Stimulated activated naive B cell treated with anti-CD40 and anti-IgM and Interleukin-4, amounts not matched to agents 10 μg/mL and 1 μg/mL and 100 μg/mL, for 72 hours (primary cell): ENCODE measurements around the gene PTPRH.
"Not testable (repeated sequence)": the region's sequence is repeated elsewhere in the genome, so short reads cannot be mapped to it uniquely, and the experiment has no call there.

ENCODE experiments used
- ATAC-seq, 2 donors: fragments of 150-1000 bp; cut with Tn5 transposase; replicated peaks; 2 replicates each; pipeline ENCODE4 v1.10.0; 2021; ENCODE audit warnings: moderate library complexity in 1 of 2
- DNase-seq: peaks from one replicate; pipeline ENCODE4 v3.0.0; 2021
- H3K27ac Mint-ChIP-seq: one replicate; pipeline ENCODE4 v1.8.0; 2022; ENCODE audit warnings: mild to moderate bottlenecking, mixed read lengths
- H3K27me3 Mint-ChIP-seq, 2 donors: one replicate each; pipeline ENCODE4 v1.8.0; 2022; ENCODE audit warnings: mixed read lengths in 2 of 2
- H3K36me3 Mint-ChIP-seq, 2 donors: one replicate each; pipeline ENCODE4 v1.8.0; 2022; ENCODE audit warnings: mixed read lengths in 2 of 2, mild to moderate bottlenecking in 1 of 2
- H3K4me1 Mint-ChIP-seq, 2 donors: one replicate each; pipeline ENCODE4 v1.8.0; 2022; ENCODE audit warnings: mixed read lengths in 2 of 2, mild to moderate bottlenecking in 1 of 2
- H3K4me3 Mint-ChIP-seq, 2 donors: one replicate each; pipeline ENCODE4 v1.8.0; 2022; ENCODE audit warnings: mild to moderate bottlenecking in 2 of 2, mixed read lengths in 2 of 2, moderate library complexity in 1 of 2
- H3K9me3 Mint-ChIP-seq, 2 donors: one replicate each; pipeline ENCODE4 v1.8.0; 2022; ENCODE audit warnings: mixed read lengths in 2 of 2, mild to moderate bottlenecking in 1 of 2

PTPRH gene

DNA sequence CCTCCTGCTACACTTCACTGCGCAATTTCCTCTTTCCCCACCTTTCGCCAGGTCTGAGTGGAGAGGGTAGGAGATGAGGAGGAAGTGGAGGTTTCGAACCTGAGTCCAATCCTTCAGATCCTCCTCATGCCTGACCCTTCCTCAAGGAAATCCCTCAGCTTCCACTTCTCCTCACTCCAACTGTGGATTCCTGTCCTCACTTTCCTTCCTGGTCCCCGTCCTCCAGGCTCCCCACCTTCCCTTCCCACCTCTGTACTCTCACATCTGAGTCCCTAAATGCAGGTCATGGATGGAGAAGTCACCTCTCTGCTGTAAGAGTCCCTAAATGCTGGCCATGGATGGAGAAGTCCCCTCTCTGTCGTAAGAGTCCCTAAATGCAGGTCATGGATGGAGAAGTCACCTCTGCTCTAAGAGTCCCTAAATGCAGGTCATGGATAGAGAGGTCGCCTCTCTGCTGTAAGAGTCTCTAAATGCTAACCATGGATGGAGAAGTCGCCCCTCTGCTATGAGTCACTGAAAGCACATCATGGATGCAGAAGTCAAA is 16.2 kb upstream of the PTPRH start:
- Mint-ChIP-seq H3K4me3 (peak overlapping the region in 1 of 2 donors; percentile 48), H3K36me3 (peaks cover 50 to 75% of the 10 kb centered on the region in 2 donors), H3K27ac (peak overlapping the region; percentile 70), H3K9me3 (peaks cover 3 to 5% of the 10 kb centered on the region in 2 donors), H3K4me1 (peaks cover 9 to 16% of the 10 kb centered on the region in 2 donors), H3K27me3 (no peaks in the 10 kb centered on the region)
- ATAC-seq = peak in 1 of 2 donors; percentile 20
- DNase-seq = no peak

DNA sequence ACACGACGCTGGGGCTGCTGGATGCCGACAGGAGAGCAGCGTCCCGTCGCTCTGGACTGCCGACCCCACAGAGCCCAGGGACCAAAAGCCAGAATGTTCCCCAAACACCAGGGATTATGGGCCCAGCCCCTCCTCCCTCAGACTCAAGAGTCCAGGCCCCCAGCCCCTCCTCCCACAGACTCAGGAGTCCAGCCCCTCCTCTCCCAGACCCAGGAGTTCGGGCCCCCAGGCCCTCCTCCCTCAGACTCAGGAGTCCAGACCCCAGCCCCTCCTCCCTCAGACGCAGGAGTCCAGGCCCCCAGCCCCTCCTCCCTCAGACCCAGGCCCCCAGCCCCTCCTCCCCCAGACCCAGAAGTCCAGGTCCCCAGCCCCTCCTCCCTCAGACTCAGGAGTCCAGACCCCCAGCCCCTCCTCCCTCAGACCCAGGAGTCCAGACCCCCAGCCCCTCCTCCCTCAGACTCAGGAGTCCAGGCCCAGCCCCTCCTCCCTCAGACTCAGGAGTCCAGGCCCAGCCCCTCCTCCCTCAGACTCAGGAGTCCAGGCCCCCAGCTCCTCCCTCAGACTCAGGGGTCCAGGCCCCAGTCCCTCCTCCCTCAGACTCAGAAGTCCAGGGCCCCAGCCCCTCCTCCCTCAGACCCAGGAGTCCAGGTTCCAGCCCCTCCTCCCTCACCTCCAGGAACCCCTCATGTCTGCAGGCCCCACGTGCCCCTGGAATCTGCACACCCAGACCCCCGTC is 15.5 kb upstream of the PTPRH start:
- H3K36me3 Mint-ChIP-seq = peaks cover 53 to 76% of the 10 kb centered on the region in 2 donors
- ATAC-seq, DNase-seq, H3K9me3 Mint-ChIP-seq, H3K27me3 Mint-ChIP-seq: not testable (repeated sequence)
- H3K4me3 Mint-ChIP-seq = peak overlapping the region in 1 of 2 donors; percentile 48
- H3K4me1 Mint-ChIP-seq = peaks cover 7 to 16% of the 10 kb centered on the region in 2 donors
- H3K27ac Mint-ChIP-seq = peak overlapping the region; percentile 70

DNA sequence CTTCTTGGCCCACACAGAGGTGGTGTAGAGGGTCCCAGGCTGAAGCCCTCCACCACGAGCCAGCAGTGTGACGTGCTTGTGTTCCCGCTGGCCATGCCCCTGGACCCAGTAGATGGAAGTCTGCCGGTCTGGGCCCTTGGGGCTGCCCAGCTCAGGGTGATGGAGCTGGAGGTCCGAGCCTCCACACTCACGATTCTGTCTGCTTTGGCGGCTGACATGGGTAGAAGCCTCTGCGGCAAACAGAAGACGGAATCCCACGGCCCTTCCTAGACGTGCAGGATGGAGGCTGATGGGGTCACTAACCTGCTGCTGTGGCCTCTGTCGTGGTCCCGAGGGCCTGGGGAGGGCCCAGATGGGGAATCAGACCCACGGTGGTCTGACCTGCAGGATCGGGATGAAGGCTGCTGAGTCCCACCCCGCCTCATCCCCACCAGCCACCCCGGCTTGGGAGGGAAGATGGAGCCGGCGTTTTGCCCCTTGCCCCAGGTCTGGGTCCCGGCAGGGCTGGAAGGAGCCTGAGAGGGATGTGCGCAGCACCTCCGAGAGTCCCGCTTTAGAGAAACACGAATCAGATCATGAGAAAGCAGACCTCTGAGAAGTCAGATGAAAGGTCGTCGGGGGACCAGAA is 14.9 kb upstream of the PTPRH start:
- H3K4me3 Mint-ChIP-seq = peak overlapping the region in 1 of 2 donors; percentile 6
- H3K36me3 Mint-ChIP-seq = peaks cover 54 to 73% of the 10 kb centered on the region in 2 donors
- H3K9me3 Mint-ChIP-seq = peaks cover 3 to 5% of the 10 kb centered on the region in 2 donors
- DNase-seq (no peak), ATAC-seq (no peak)
- H3K27ac Mint-ChIP-seq = peak overlapping the region; percentile 47
- peaks cover 7 to 14% of the 10 kb centered on the region in 2 donors for H3K4me1 Mint-ChIP-seq
- H3K27me3 Mint-ChIP-seq = no peaks in the 10 kb centered on the region

DNA sequence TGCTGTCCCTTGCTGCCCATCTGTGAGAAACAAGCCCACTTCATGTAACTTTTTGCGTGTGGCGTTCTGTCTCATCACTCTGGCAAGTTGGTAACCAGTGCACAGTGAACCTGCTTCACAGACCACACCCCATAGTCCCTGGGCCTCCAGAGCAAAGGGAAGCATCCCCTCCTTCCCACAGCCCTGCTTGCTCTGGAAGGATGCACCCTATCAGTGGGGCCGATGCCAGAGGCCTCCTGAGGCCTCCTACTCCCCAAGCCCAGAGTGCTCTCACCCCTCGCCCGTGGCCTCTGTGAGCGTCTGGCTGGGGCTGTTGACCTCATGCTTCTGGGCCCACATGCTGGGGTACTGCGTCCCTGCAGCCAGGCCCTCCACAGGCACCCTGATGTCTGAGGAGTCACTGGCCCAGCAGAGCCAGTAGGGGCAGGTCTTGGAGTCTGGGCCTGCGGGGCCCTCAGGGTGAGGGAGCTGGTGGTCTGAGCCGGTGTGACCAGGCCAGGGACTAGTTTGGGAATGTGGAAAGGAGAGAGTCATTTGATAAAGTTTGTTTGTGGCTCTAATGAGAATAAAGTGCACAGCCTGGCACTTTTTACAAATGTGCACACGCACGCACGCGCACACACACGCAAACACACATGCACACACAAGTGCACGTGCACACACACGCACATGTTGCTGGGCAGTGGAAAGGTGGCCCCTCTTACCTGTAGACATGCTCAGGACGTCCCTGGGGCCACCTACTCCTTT is 14.2 kb upstream of the PTPRH start:
- peaks cover 54 to 69% of the 10 kb centered on the region in 2 donors for H3K36me3 Mint-ChIP-seq
- no peaks in the 10 kb centered on the region for H3K27me3 Mint-ChIP-seq
- peaks cover 7 to 12% of the 10 kb centered on the region in 2 donors for H3K4me1 Mint-ChIP-seq
- peaks cover 3 to 5% of the 10 kb centered on the region in 2 donors for H3K9me3 Mint-ChIP-seq
- DNase-seq = no peak
- peak in 1 of 2 donors; percentile 11 for ATAC-seq
- peak overlapping the region; percentile 29 to 46 for H3K4me3 Mint-ChIP-seq
- peak overlapping the region; percentile 56 for H3K27ac Mint-ChIP-seq

DNA sequence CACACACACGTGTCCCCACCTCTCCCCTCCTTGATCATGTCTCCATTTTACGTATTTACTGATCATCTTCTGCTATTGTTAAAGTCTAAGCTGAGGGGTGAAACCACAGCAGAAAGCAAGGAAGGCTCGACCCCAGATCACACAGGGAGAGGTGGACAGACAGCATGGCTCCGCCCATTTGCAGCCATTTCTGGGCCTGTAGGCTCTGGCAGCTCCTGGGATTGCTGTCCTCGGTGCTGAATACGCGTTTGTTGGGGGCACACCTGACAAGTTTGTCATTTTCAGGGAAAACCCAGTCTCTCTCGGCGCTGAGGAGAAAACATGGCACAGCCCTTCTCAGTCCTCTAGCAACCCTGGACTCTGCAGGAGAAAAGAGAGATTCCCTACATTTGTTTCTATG is 11.2 kb upstream of the PTPRH start:
- H3K27me3 Mint-ChIP-seq = peaks cover 14 to 17% of the 10 kb centered on the region in 2 donors
- H3K36me3 Mint-ChIP-seq = peaks cover 37 to 55% of the 10 kb centered on the region in 2 donors
- H3K27ac Mint-ChIP-seq = peak overlapping the region; percentile 65
- ATAC-seq = no peak
- no peak for DNase-seq
- H3K4me3 Mint-ChIP-seq = no peak overlapping the region
- H3K4me1 Mint-ChIP-seq = peaks cover 13 to 17% of the 10 kb centered on the region in 2 donors
- peaks cover 10 to 11% of the 10 kb centered on the region in 2 donors for H3K9me3 Mint-ChIP-seq

DNA sequence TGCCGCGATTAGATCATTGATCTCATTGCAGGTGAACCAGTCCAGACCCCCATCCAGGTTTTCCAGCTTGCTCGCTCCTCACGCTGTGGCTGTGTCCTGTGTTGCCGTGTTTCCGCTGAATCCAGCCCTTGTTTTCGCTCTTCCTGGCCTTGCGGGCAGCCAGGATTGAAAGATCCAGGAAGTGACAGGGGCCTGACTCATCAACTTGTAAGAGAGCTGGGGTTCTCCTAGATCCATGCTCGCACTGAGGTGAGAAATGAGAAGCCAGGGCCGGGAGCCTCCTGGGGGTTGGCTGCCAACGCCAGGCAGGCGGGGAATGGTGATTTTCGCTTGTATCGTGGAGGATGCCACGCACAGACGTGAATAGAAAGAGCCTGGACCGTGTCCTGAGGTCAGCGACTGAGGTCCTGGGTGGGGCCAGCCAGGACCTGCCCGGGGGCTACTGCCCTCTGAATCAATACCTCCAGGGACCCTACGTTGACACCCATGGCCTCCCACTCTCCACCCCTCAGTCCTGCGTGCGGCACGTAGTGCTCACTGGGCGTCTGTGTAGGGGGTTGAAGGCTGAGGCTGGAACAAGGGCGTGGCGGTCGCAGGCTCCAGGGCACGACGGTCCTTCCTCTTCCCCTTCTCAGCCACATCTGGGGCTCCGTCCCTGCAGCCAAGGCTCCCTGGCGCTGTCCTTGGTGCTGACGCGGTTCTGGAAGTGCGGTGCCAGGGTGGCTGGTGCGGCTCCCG is 7.3 kb upstream of the PTPRH start:
- ATAC-seq = peak; percentile 80 to 83
- Mint-ChIP-seq H3K27ac (peak overlapping the region; percentile 89), H3K4me3 (peak overlapping the region; percentile 60 to 70)

DNA sequence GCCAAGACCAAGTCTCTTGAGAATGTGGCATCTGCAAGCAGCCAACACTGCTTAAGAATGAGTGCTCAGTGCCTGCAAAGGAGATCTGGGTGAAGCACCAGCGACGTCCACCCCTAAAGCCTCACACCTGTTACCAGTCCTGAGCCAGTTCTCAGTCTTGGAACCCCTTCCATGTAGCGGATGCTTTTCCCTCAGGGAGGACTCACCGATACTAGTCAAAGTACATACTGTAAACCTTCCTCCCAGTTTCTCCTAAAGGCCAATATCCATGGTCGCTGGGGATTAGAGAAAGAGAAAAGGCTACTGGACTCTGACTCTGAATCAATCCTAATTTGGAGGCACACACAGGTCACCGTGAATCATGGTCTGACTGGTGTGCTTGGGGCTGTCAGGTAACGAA is 4.2 kb upstream of the PTPRH start:
- Mint-ChIP-seq H3K27me3 (peaks cover 43 to 60% of the 10 kb centered on the region in 2 donors), H3K4me1 (peaks cover 9 to 12% of the 10 kb centered on the region in 2 donors), H3K27ac (no peak overlapping the region), H3K4me3 (no peak overlapping the region), H3K9me3 (peaks cover 15 to 21% of the 10 kb centered on the region in 2 donors), H3K36me3 (peaks cover 7 to 15% of the 10 kb centered on the region in 2 donors)
- no peak for DNase-seq
- ATAC-seq = no peak

More for the DNA sequence above, 7.3 kb upstream of the PTPRH start:
- Mint-ChIP-seq H3K4me1 (peaks cover 9 to 12% of the 10 kb centered on the region in 2 donors), H3K9me3 (peaks cover 17 to 24% of the 10 kb centered on the region in 2 donors), H3K27me3 (peaks cover 27 to 45% of the 10 kb centered on the region in 2 donors), H3K36me3 (peaks cover 25 to 33% of the 10 kb centered on the region in 2 donors)
- DNase-seq = no peak

DNA sequence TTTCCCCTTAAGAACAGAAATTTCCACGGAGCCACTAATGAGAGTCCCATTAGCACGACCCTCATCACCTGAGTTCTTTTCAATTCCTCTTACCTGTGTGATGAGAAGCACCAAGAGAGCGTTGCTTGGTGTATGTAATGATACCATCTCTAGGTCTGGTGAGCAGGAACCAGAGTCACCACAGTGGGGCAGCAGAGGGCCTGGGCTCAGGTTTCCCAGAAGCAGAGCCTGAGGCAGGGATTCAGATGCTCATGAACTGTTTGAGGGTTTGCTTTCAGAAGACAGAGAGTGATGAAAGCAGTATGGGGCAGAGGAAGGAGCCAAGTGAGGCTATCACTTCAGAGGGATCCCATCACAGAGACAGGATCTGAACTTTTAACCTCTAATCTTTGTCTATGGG is 3.1 kb upstream of the PTPRH start:
- ATAC-seq (no peak), DNase-seq (no peak)
- H3K4me1 Mint-ChIP-seq = peaks cover 9 to 12% of the 10 kb centered on the region in 2 donors
- H3K36me3 Mint-ChIP-seq = peaks cover 7 to 15% of the 10 kb centered on the region in 2 donors
- H3K4me3 Mint-ChIP-seq = no peak overlapping the region
- peaks cover 43 to 61% of the 10 kb centered on the region in 2 donors for H3K27me3 Mint-ChIP-seq
- H3K9me3 Mint-ChIP-seq = peaks cover 15 to 21% of the 10 kb centered on the region in 2 donors
- no peak overlapping the region for H3K27ac Mint-ChIP-seq

DNA sequence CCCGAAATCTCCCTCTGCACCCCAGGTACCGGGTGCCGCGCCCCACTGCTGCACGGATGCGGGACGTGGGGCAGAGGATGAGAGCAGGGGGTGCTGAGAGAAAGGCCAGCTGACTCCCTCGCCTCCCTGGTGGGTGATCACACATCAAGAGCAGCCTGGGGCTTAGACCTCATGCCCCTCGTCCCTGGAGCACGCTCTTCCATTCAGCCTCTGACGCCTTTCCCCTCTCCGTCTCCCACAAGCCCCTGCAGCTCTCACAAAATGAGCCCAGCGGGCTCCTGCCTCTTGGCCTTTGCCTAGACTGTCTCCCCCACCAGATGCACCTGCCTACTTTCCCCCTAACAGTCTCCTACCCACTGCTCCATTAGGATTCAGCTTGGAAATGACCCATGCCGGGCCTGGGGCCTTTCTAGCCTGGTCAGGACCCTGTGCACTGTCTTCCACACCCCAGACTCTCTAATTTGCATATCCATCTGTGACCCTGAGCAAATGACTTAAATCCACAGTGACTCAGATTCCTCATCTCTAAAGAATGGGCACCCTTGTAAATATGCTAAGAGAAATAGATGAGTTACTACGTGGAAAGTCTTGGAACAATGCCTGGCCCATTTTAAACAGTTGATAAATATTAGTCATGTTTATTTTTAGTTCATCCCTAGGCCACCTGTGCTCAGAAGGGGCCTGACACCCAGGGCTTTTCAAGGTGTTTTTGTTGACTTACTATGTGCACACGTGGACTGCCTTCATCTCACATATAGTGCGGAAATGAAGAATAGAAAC is 582 bp upstream of the PTPRH start:
- H3K4me3 Mint-ChIP-seq = no peak overlapping the region
- DNase-seq (no peak), ATAC-seq (no peak)
- no peak overlapping the region for H3K27ac Mint-ChIP-seq
- H3K27me3 Mint-ChIP-seq = peaks cover 43 to 61% of the 10 kb centered on the region in 2 donors
- peaks cover 6 to 7% of the 10 kb centered on the region in 2 donors for H3K36me3 Mint-ChIP-seq
- H3K9me3 Mint-ChIP-seq = peaks cover 6 to 15% of the 10 kb centered on the region in 2 donors
- H3K4me1 Mint-ChIP-seq = peaks cover 3 to 9% of the 10 kb centered on the region in 2 donors

DNA sequence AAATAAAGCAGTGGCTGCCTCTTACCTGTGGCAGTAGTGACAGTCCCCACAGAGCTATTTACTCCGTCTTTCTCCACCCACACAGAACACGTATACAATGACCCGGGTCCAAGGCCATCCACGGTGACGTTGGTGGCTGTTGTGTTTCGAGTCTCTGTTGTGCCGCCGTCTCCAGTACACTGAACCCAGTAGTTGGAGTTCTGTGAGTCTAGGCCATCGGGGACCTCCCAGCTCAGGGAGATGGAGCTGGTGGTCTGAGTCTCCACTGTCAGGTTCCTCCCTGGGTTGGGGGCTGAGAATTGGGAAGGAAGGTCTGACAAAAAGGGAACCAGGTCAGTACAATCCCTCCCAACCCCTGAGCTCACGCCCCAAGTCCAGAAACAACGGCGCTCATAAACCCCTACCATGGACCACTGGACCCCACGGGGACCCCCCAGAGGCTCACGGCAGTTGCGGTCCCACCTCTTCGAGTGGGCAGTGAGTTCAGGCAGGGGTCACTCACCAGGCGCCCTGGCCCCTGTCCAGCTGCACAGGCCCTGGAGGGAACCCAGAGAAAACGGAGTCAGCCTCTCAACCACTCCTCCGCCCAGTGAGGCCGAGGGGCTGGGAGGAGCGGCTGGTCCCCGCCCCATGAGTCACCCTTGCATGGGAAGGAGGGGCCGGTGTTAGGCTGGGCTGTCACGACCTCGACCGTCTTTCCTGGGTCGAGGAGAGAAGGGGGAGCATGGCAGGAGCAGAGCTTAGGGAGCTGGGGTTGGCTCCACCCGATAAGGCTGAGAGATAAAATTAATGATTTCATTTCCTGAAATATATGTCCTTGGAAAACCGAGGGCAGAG is 2.4 kb downstream of the PTPRH start:
- H3K4me3 Mint-ChIP-seq = no peak overlapping the region
- peak; percentile 68 for ATAC-seq
- peaks cover 0 to 2% of the 10 kb centered on the region in 2 donors for H3K9me3 Mint-ChIP-seq
- peaks cover 4 to 13% of the 10 kb centered on the region in 2 donors for H3K4me1 Mint-ChIP-seq
- no peak for DNase-seq
- peaks cover 48 to 62% of the 10 kb centered on the region in 2 donors for H3K27me3 Mint-ChIP-seq
- H3K36me3 Mint-ChIP-seq = no peaks in the 10 kb centered on the region
- no peak overlapping the region for H3K27ac Mint-ChIP-seq

DNA sequence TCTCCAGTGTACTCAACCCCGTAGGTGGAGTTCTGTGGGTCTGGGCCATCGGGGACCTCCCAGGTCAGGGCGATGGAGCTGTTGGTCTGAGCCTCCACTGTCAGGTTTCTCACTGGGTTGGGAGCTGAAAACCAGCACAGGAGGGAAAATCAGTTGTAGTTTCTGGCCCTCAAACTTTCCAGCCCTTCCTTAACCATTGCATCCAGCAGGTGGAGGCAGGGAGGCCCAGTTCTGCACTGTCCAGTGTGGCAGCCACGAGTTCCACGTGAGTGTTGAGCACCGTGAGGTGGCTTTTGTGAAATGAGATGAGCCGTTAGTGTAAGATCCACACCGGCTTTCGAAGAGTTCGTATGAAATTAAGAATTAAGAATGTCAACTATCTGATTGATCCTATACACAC is 7.1 kb downstream of the PTPRH start:
- not testable (repeated sequence) for ATAC-seq, H3K36me3 Mint-ChIP-seq, H3K9me3 Mint-ChIP-seq, DNase-seq, H3K4me3 Mint-ChIP-seq, H3K27ac Mint-ChIP-seq
- H3K27me3 Mint-ChIP-seq = peaks cover 53 to 72% of the 10 kb centered on the region in 2 donors
- H3K4me1 Mint-ChIP-seq = peaks cover 3 to 13% of the 10 kb centered on the region in 2 donors

DNA sequence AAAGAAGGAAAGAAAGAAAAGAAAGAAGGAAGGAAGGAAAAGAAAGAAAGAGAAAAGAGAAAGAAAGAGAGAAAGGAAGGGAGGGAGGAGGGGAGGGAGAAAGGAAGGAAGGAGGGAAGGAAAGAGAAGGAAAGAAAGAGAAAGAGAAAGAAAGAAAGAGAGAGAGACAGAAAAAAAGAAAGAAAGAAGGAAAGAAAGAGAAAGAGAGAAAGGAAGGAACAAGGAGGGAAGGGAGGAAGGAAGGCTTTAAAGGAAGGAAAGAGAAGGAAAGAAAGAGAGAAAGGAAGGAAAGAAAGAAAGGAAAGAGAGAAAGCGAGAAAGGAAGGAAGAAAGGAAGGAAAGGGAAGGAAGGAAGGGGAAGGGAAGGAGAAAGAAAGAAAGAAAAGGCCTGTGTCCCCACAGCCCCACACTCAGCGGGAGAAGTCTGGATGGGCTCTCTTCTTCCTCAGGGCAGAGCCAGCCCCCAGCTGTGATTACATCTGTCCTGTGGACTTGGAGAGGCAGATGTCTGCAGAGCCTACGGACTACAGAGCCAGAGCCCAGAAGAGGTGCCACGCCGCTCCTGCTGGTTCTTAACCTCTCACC is 9.6 kb downstream of the PTPRH start:
- DNase-seq (no peak), ATAC-seq (no peak)
- Mint-ChIP-seq H3K36me3 (no peaks in the 10 kb centered on the region), H3K4me3 (no peak overlapping the region), H3K27ac (no peak overlapping the region), H3K4me1 (peaks cover 2 to 6% of the 10 kb centered on the region in 2 donors), H3K27me3 (peaks cover 42 to 58% of the 10 kb centered on the region in 2 donors), H3K9me3 (no peaks in the 10 kb centered on the region)
